Loucy (cell line): ENCODE data around the gene GNPTAB.
A peak's percentile ranks its signal among the peaks of the same experiment; 100 is the strongest.

Experiments used
- H2AFZ ChIP-seq: fragments of 200-600 bp; sonication (generic); 2 replicates; pipeline ENCODE4 v1.6.0; 2016; ENCODE audit warnings: antibody characterized with exemption, mild to moderate bottlenecking, low read length, moderate library complexity
- H3F3A ChIP-seq: fragments of 200-600 bp; 2 replicates; pipeline ENCODE4 v1.6.0; 2016; ENCODE audit warnings: antibody characterized with exemption, low read depth, mild to moderate bottlenecking
- H3K27me3 ChIP-seq: fragments of 200-600 bp; sonication (generic); 2 replicates; pipeline ENCODE4 v1.6.1; 2014; ENCODE audit warnings: low read length, mild to moderate bottlenecking; ENCODE audit not compliant: insufficient read depth, poor library complexity, severe bottlenecking
- H3K36me3 ChIP-seq: fragments of 200-600 bp; sonication (generic); 2 replicates; pipeline ENCODE4 v1.6.1; 2016; ENCODE audit warnings: low read length; ENCODE audit not compliant: insufficient read depth
- H3K4me1 ChIP-seq: fragments of 200-600 bp; sonication (generic); 2 replicates; pipeline ENCODE4 v1.5.1; 2014; ENCODE audit warnings: low read length, mild to moderate bottlenecking; ENCODE audit not compliant: insufficient read depth, poor library complexity, severe bottlenecking
- H3K4me2 ChIP-seq: fragments of 200-600 bp; sonication (generic); 2 replicates; pipeline ENCODE4 v1.6.0; 2014; ENCODE audit warnings: antibody characterized with exemption, low read length, low read depth, mild to moderate bottlenecking; ENCODE audit not compliant: poor library complexity, severe bottlenecking
- H3K4me3 ChIP-seq: fragments of 200-600 bp; sonication (generic); 2 replicates; pipeline ENCODE4 v1.5.1; 2014; ENCODE audit warnings: low read length, mild to moderate bottlenecking, mixed read lengths; ENCODE audit not compliant: poor library complexity, severe bottlenecking
- H3K79me2 ChIP-seq: fragments of 200-600 bp; sonication (generic); 2 replicates; pipeline ENCODE4 v1.6.1; 2014; ENCODE audit warnings: low read length; ENCODE audit not compliant: insufficient read depth
- H3K9ac ChIP-seq: fragments of 200-600 bp; sonication (generic); 2 replicates; pipeline ENCODE4 v1.6.0; 2014; ENCODE audit warnings: mild to moderate bottlenecking, low read depth, low read length, moderate library complexity; ENCODE audit not compliant: poor library complexity, severe bottlenecking
- H3K9me2 ChIP-seq: fragments of 200-600 bp; sonication (generic); replicated peaks from 2 replicates; pipeline ENCODE4 v1.6.1; 2016; ENCODE audit warnings: low read depth, low read length, mixed read lengths
- H3K9me3 ChIP-seq: fragments of 200-600 bp; sonication (generic); 2 replicates; pipeline ENCODE4 v1.6.1; 2014; ENCODE audit warnings: mild to moderate bottlenecking, antibody characterized with exemption, low read length, low read depth; ENCODE audit not compliant: insufficient read depth
- H4K20me1 ChIP-seq: fragments of 200-600 bp; sonication (generic); 2 replicates; pipeline ENCODE4 v1.6.0; 2014; ENCODE audit warnings: antibody characterized with exemption, low read length, mild to moderate bottlenecking; ENCODE audit not compliant: insufficient read depth, poor library complexity, severe bottlenecking
- CTCF ChIP-seq: fragments of 200-600 bp; sonication (generic); conservative IDR thresholded peaks from 2 replicates; pipeline ENCODE4 v1.5.1; 2014; ENCODE audit warnings: mild to moderate bottlenecking, antibody characterized with exemption, low read length
- EZH2phosphoT487 ChIP-seq: fragments of 200-600 bp; IDR thresholded peaks from 2 replicates; pipeline ENCODE4 v1.6.1; 2018; ENCODE audit warnings: antibody characterized with exemption, mild to moderate bottlenecking, moderate library complexity, borderline replicate concordance

GNPTAB gene

DNA sequence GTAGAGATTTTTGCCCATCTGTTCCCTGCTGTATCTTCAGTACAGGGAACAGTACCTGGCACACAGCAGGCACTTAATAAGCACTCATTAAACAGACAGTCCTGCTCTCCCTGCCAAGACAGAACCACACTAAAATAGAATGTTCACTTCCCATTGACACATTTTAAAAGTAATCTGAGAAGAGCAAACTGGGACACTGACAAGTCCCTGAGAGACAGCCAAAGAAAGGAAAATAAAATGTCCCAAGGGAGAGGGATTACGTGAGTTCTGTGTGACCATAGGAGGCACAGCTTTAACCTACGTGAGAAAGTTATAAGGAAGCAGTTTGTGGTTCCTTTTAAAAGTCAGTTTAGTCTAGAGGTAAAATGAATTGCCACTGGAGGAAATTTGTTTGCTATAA lies 47.6 kb downstream of the GNPTAB start:
- TF ChIP-seq CTCF = no peak
- TF ChIP-seq EZH2phosphoT487 = no peak
- no peaks in the 10 kb centered on the region for H3K27me3 ChIP-seq
- H2AFZ ChIP-seq = no peak overlapping the region
- no peak overlapping the region for H3K9ac ChIP-seq
- H3K36me3 ChIP-seq = peaks cover 37% of the 10 kb centered on the region
- H3F3A ChIP-seq = no peaks in the 10 kb centered on the region
- no peaks in the 10 kb centered on the region for H3K9me2 ChIP-seq
- H3K4me1 ChIP-seq = peaks cover 21% of the 10 kb centered on the region
- no peaks in the 10 kb centered on the region for H4K20me1 ChIP-seq
- peak overlapping the region; percentile 11 for H3K4me2 ChIP-seq
- no peak overlapping the region for H3K4me3 ChIP-seq
- H3K79me2 ChIP-seq = no peaks in the 10 kb centered on the region
- H3K9me3 ChIP-seq = no peaks in the 10 kb centered on the region

GRCh38 chr12:101782273-101782731 lies 48.5 kb downstream of the GNPTAB start:
- TF ChIP-seq EZH2phosphoT487 = no peak
- no peak for TF ChIP-seq CTCF
- Histone ChIP-seq H4K20me1 (no peaks in the 10 kb centered on the region), H2AFZ (no peak overlapping the region), H3K9ac (no peak overlapping the region), H3K9me2 (no peaks in the 10 kb centered on the region), H3K36me3 (peaks cover 34% of the 10 kb centered on the region), H3K4me1 (peaks cover 30% of the 10 kb centered on the region), H3F3A (no peaks in the 10 kb centered on the region), H3K4me3 (no peak overlapping the region), H3K27me3 (no peaks in the 10 kb centered on the region), H3K4me2 (no peak overlapping the region), H3K9me3 (no peaks in the 10 kb centered on the region), H3K79me2 (no peaks in the 10 kb centered on the region)

- peaks cover 34% of the 10 kb centered on the region for H3K4me1 ChIP-seq
- no peak overlapping the region for H3K4me2 ChIP-seq
- H3K36me3 ChIP-seq = peaks cover 34% of the 10 kb centered on the region
- no peaks in the 10 kb centered on the region for H3K9me3 ChIP-seq
- H2AFZ ChIP-seq = no peak overlapping the region
- no peak overlapping the region for H3K4me3 ChIP-seq
- H4K20me1 ChIP-seq = no peaks in the 10 kb centered on the region
- no peak overlapping the region for H3K9ac ChIP-seq
- TF ChIP-seq CTCF = no peak
- no peak for TF ChIP-seq EZH2phosphoT487
- no peaks in the 10 kb centered on the region for H3F3A ChIP-seq
- no peaks in the 10 kb centered on the region for H3K27me3 ChIP-seq
- H3K79me2 ChIP-seq = no peaks in the 10 kb centered on the region
- H3K9me2 ChIP-seq = no peaks in the 10 kb centered on the region
Measured at GRCh38 chr12:101781834-101782233, 48.9 kb downstream of the GNPTAB start.
